Type B pancreatic cell (in vitro differentiated cells): ENCODE results near the gene MTREX. TPM values are rescaled to one million over a fixed set of nuclear protein-coding genes. Genes with fewer than 3 reads are reported as not detected.

Experiments used
- DNase-seq: peaks from one replicate; pipeline ENCODE4 v3.0.0; 2021; ENCODE audit warnings: mixed read lengths; ENCODE audit not compliant: unreplicated experiment; ENCODE audit errors: extremely low spot score
- H3K27ac Mint-ChIP-seq: 2 replicates; pipeline ENCODE4 v1.8.0; 2021; ENCODE audit warnings: mild to moderate bottlenecking, mixed read lengths
- H3K27me3 Mint-ChIP-seq: 2 replicates; pipeline ENCODE4 v1.8.0; 2021; ENCODE audit warnings: mixed read lengths
- H3K36me3 Mint-ChIP-seq: 2 replicates; pipeline ENCODE4 v1.8.0; 2021; ENCODE audit warnings: mixed read lengths
- H3K4me1 Mint-ChIP-seq: one replicate; pipeline ENCODE4 v1.8.0; 2021; ENCODE audit warnings: mixed read lengths; ENCODE audit not compliant: unreplicated experiment
- H3K4me3 Mint-ChIP-seq: 2 replicates; pipeline ENCODE4 v1.8.0; 2021; ENCODE audit warnings: mild to moderate bottlenecking, mixed read lengths
- H3K9me3 Mint-ChIP-seq: 2 replicates; pipeline ENCODE4 v1.8.0; 2021; ENCODE audit warnings: mixed read lengths
- total RNA-seq: library from RNA; stranded (reverse); gene quantifications from 2 replicates; pipeline ENCODE4 v1.2.1, GENCODE V29; 2021; ENCODE audit warnings: low replicate concordance
- TF ChIP-seq, protein P1 (sequence below): fragments of 200-600 bp; sonication (generic); conservative IDR thresholded peaks from 2 replicates; pipeline ENCODE4 v1.5.0; 2021; ENCODE audit warnings: antibody characterized with exemption, mild to moderate bottlenecking

The MTREX gene
- total RNA-seq, 1 donor from 2014 or later: 77.5 TPM

DNA sequence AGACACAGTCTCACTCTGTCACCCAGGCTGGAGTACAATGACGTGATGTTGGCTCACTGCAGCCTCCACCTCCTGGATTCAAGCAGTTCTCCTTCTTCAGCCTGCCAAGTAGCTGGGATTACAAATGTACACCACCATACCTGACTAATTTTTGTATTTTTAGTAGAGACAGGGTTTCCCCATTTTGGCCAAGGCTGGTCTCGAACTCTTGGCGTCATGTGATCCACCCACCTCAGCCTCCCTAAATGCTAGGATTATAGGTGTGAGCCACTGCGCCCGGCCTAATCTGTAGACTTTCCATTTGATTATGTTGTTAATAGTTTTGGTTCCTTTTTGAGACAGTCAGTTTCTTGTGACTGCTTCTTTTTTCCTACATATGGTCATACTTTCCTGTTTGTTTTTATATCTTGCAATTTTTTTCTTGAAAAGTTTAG is 31.0 kb downstream of the MTREX start:
- no peak for DNase-seq
- H3K27me3 Mint-ChIP-seq: no peaks in the 10 kb centered on the region
- H3K36me3 Mint-ChIP-seq: peaks cover 10% of the 10 kb centered on the region
- H3K4me3 Mint-ChIP-seq: no peak overlapping the region
- TF ChIP-seq, protein P1, sequence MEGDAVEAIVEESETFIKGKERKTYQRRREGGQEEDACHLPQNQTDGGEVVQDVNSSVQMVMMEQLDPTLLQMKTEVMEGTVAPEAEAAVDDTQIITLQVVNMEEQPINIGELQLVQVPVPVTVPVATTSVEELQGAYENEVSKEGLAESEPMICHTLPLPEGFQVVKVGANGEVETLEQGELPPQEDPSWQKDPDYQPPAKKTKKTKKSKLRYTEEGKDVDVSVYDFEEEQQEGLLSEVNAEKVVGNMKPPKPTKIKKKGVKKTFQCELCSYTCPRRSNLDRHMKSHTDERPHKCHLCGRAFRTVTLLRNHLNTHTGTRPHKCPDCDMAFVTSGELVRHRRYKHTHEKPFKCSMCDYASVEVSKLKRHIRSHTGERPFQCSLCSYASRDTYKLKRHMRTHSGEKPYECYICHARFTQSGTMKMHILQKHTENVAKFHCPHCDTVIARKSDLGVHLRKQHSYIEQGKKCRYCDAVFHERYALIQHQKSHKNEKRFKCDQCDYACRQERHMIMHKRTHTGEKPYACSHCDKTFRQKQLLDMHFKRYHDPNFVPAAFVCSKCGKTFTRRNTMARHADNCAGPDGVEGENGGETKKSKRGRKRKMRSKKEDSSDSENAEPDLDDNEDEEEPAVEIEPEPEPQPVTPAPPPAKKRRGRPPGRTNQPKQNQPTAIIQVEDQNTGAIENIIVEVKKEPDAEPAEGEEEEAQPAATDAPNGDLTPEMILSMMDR: no peak
- no peaks in the 10 kb centered on the region for H3K9me3 Mint-ChIP-seq
- no peaks in the 10 kb centered on the region for H3K4me1 Mint-ChIP-seq
- H3K27ac Mint-ChIP-seq: no peak overlapping the region

DNA sequence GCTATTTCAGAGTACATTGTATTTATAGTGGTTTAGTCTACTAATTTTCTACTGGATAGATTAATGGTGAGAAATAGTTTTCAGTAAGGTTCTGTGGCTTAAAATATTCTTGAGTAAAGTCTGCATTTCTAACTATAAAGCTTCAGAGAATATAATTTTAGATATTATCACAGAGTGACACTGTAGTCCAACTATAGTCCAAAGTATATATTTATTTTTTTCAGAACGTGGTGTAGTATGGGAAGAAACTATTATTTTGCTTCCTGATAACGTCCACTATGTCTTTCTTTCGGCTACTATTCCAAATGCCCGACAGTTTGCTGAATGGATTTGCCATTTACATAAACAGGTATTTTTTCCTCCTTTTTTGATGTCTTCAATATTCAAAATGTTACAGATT is 35.3 kb downstream of the MTREX start:
- TF ChIP-seq, protein P1: no peak
- H3K27ac Mint-ChIP-seq: no peak overlapping the region
- H3K4me3 Mint-ChIP-seq: no peak overlapping the region
- H3K4me1 Mint-ChIP-seq: no peaks in the 10 kb centered on the region
- no peaks in the 10 kb centered on the region for H3K27me3 Mint-ChIP-seq
- no peaks in the 10 kb centered on the region for H3K9me3 Mint-ChIP-seq
- DNase-seq: no peak
- peaks cover 22% of the 10 kb centered on the region for H3K36me3 Mint-ChIP-seq

GRCh38 chr5:55343609-55344008 is 35.8 kb downstream of the MTREX start:
- Mint-ChIP-seq H3K36me3 (peaks cover 23% of the 10 kb centered on the region), H3K27ac (no peak overlapping the region), H3K9me3 (no peaks in the 10 kb centered on the region), H3K27me3 (no peaks in the 10 kb centered on the region), H3K4me1 (no peaks in the 10 kb centered on the region), H3K4me3 (no peak overlapping the region)
- TF ChIP-seq, protein P1: no peak
- no peak for DNase-seq

GRCh38 chr5:55344392-55344992 is 36.7 kb downstream of the MTREX start:
- TF ChIP-seq, protein P1: peak; percentile 96
- Mint-ChIP-seq H3K27me3 (no peaks in the 10 kb centered on the region), H3K4me3 (no peak overlapping the region), H3K4me1 (no peaks in the 10 kb centered on the region), H3K9me3 (no peaks in the 10 kb centered on the region), H3K27ac (peak overlapping the region; percentile 13), H3K36me3 (peaks cover 23% of the 10 kb centered on the region)
- DNase-seq: no peak

GRCh38 chr5:55345327-55345726 is 37.5 kb downstream of the MTREX start:
- Mint-ChIP-seq H3K4me1 (no peaks in the 10 kb centered on the region), H3K27me3 (no peaks in the 10 kb centered on the region), H3K27ac (no peak overlapping the region), H3K36me3 (peaks cover 28% of the 10 kb centered on the region), H3K9me3 (no peaks in the 10 kb centered on the region), H3K4me3 (no peak overlapping the region)
- TF ChIP-seq, protein P1: no peak
- DNase-seq: no peak
